SU-DHL-6 (cell line): Measurements from ENCODE around the gene MORC2.
A peak's percentile ranks its signal among the peaks of the same experiment; 100 is the strongest.

Experiments
- H2AFZ ChIP-seq: fragments of 200-600 bp; sonication (generic); 2 replicates; pipeline ENCODE4 v1.6.1; 2014; ENCODE audit warnings: low read depth, mild to moderate bottlenecking, moderate library complexity, mixed read lengths, antibody characterized with exemption, low read length; ENCODE audit not compliant: severe bottlenecking
- H3F3A ChIP-seq: fragments of 200-600 bp; shearing (Covaris generic); 2 replicates; pipeline ENCODE4 v1.6.0; 2016; ENCODE audit warnings: antibody characterized with exemption, mild to moderate bottlenecking; ENCODE audit not compliant: insufficient read depth
- H3K27ac ChIP-seq: fragments of 200-600 bp; sonication (generic); 2 replicates; pipeline ENCODE4 v1.5.1; 2016; ENCODE audit warnings: low read depth, mild to moderate bottlenecking, low read length, moderate library complexity, mixed read lengths
- H3K27me3 ChIP-seq: fragments of 200-600 bp; sonication (generic), shearing (Covaris generic); 2 replicates; pipeline ENCODE4 v1.6.0; 2014; ENCODE audit warnings: mild to moderate bottlenecking, low read length
- H3K36me3 ChIP-seq: fragments of 200-600 bp; sonication (generic); 2 replicates; pipeline ENCODE4 v1.6.1; 2014; ENCODE audit warnings: mild to moderate bottlenecking, low read length, mixed read lengths
- H3K4me2 ChIP-seq: fragments of 300-600, 200-600 bp; shearing (Covaris generic), sonication (generic); 2 replicates; pipeline ENCODE4 v1.6.0; 2014; ENCODE audit warnings: low read length, low read depth, mild to moderate bottlenecking; ENCODE audit not compliant: poor library complexity, severe bottlenecking
- H3K4me3 ChIP-seq: fragments of 200-600 bp; sonication (generic); 2 replicates; pipeline ENCODE4 v1.5.1; 2014; ENCODE audit warnings: antibody characterized with exemption, low read length, mild to moderate bottlenecking, mixed read lengths; ENCODE audit not compliant: insufficient read depth, poor library complexity, severe bottlenecking
- H3K79me2 ChIP-seq: fragments of 200-600 bp; sonication (generic); 2 replicates; pipeline ENCODE4 v1.6.1; 2014; ENCODE audit warnings: mild to moderate bottlenecking, low read length, moderate library complexity; ENCODE audit not compliant: insufficient read depth
- H3K9ac ChIP-seq: fragments of 200-600 bp; sonication (generic); 2 replicates; pipeline ENCODE4 v1.7.0; 2014; ENCODE audit warnings: mild to moderate bottlenecking, low read length
- H3K9me2 ChIP-seq: fragments of 200-600 bp; sonication (generic); replicated peaks from 2 replicates; pipeline ENCODE4 v1.6.1; 2014; ENCODE audit warnings: low read length; ENCODE audit not compliant: insufficient read depth
- H3K9me3 ChIP-seq: fragments of 200-600 bp; sonication (generic); 2 replicates; pipeline ENCODE4 v1.6.1; 2014; ENCODE audit warnings: low read length, mixed read lengths; ENCODE audit not compliant: insufficient read depth
- H4K20me1 ChIP-seq: fragments of 200-600 bp; sonication (generic); 2 replicates; pipeline ENCODE4 v1.6.1; 2014; ENCODE audit warnings: low read depth, mild to moderate bottlenecking, antibody characterized with exemption, low read length, moderate library complexity, mixed read lengths
- CTCF ChIP-seq: fragments of 200-600 bp; sonication (generic); IDR thresholded peaks from one replicate; pipeline ENCODE4 v1.5.1; 2017; ENCODE audit warnings: antibody characterized with exemption, mild to moderate bottlenecking, low read length, moderate library complexity; ENCODE audit not compliant: insufficient read depth, poor library complexity, severe bottlenecking
- EZH2phosphoT487 ChIP-seq: fragments of 200-600 bp; sonication (generic), shearing (Covaris generic); conservative IDR thresholded peaks from 2 replicates; pipeline ENCODE4 v1.6.1; 2018; ENCODE audit warnings: mild to moderate bottlenecking, antibody characterized with exemption, low read length, moderate library complexity, mixed read lengths

MORC2 gene

GRCh38 chr22:30922151-30922611, 46.4 kb downstream of the MORC2 start:
- Histone ChIP-seq H3K36me3 (no peaks in the 10 kb centered on the region), H3K9me2 (no peaks in the 10 kb centered on the region), H4K20me1 (no peaks in the 10 kb centered on the region), H3F3A (no peaks in the 10 kb centered on the region), H3K9ac (no peak overlapping the region), H3K9me3 (no peaks in the 10 kb centered on the region), H3K27me3 (no peaks in the 10 kb centered on the region), H3K4me3 (no peak overlapping the region), H3K79me2 (no peaks in the 10 kb centered on the region), H3K27ac (no peak overlapping the region), H2AFZ (no peak overlapping the region), H3K4me2 (no peak overlapping the region)
- no peak for TF ChIP-seq CTCF
- no peak for TF ChIP-seq EZH2phosphoT487

GRCh38 chr22:30921108-30921507, 47.5 kb downstream of the MORC2 start:
- H3K79me2 ChIP-seq = no peaks in the 10 kb centered on the region
- no peak for TF ChIP-seq EZH2phosphoT487
- no peak for TF ChIP-seq CTCF
- no peaks in the 10 kb centered on the region for H3K9me2 ChIP-seq
- H3K9me3 ChIP-seq = no peaks in the 10 kb centered on the region
- no peak overlapping the region for H3K9ac ChIP-seq
- H4K20me1 ChIP-seq = no peaks in the 10 kb centered on the region
- no peak overlapping the region for H2AFZ ChIP-seq
- H3K27ac ChIP-seq = no peak overlapping the region
- H3F3A ChIP-seq = no peaks in the 10 kb centered on the region
- no peak overlapping the region for H3K4me2 ChIP-seq
- H3K4me3 ChIP-seq = no peak overlapping the region
- no peaks in the 10 kb centered on the region for H3K36me3 ChIP-seq
- H3K27me3 ChIP-seq = no peaks in the 10 kb centered on the region

GRCh38 chr22:30920407-30920806, 48.2 kb downstream of the MORC2 start:
- Histone ChIP-seq H3K36me3 (no peaks in the 10 kb centered on the region), H4K20me1 (no peaks in the 10 kb centered on the region), H2AFZ (no peak overlapping the region), H3K79me2 (no peaks in the 10 kb centered on the region), H3K9me2 (no peaks in the 10 kb centered on the region), H3K9me3 (peaks cover 4% of the 10 kb centered on the region; the same call in 1 of the 2 replicates), H3K9ac (no peak overlapping the region), H3K27ac (no peak overlapping the region), H3F3A (no peaks in the 10 kb centered on the region), H3K4me2 (no peak overlapping the region), H3K27me3 (no peaks in the 10 kb centered on the region), H3K4me3 (no peak overlapping the region)
- TF ChIP-seq CTCF (peak; percentile 97), EZH2phosphoT487 (no peak)
